Neural crest cell (in vitro differentiated cells): Measurements from ENCODE around the gene RASAL1. TPM values are rescaled to one million over a fixed set of nuclear protein-coding genes. Genes with fewer than 3 reads are reported as not detected.

Experiments used
- DNase-seq: peaks from one replicate; pipeline ENCODE4 v3.0.0; 2021; ENCODE audit warnings: low read depth, mixed read lengths, low spot score
- H3K27ac Mint-ChIP-seq: one replicate; pipeline ENCODE4 v1.8.0; 2021; ENCODE audit warnings: mild to moderate bottlenecking, mixed read lengths; ENCODE audit not compliant: unreplicated experiment
- H3K27me3 Mint-ChIP-seq: 2 replicates; pipeline ENCODE4 v1.8.0; 2021; ENCODE audit warnings: low read depth, mild to moderate bottlenecking, mixed read lengths
- H3K36me3 Mint-ChIP-seq: 2 replicates; pipeline ENCODE4 v1.8.0; 2021; ENCODE audit warnings: low read depth, mild to moderate bottlenecking, mixed read lengths
- H3K4me1 Mint-ChIP-seq: 2 replicates; pipeline ENCODE4 v1.8.0; 2021; ENCODE audit warnings: mixed read lengths
- H3K4me3 Mint-ChIP-seq: one replicate; pipeline ENCODE4 v1.8.0; 2021; ENCODE audit warnings: mild to moderate bottlenecking, mixed read lengths
- H3K9me3 Mint-ChIP-seq: 2 replicates; pipeline ENCODE4 v1.8.0; 2021; ENCODE audit warnings: mixed read lengths
- total RNA-seq: library from RNA; stranded (reverse); gene quantifications from 2 replicates; pipeline ENCODE4 v1.2.1, GENCODE V29; 2021
- TF ChIP-seq, protein P1 (sequence below): fragments of 200-600 bp; sonication (generic); conservative IDR thresholded peaks from 2 replicates; pipeline ENCODE4 v1.5.0; 2021; ENCODE audit warnings: antibody characterized with exemption, mild to moderate bottlenecking

RASAL1 gene
- total RNA-seq, 1 donor from 2014 or later: not detected

DNA sequence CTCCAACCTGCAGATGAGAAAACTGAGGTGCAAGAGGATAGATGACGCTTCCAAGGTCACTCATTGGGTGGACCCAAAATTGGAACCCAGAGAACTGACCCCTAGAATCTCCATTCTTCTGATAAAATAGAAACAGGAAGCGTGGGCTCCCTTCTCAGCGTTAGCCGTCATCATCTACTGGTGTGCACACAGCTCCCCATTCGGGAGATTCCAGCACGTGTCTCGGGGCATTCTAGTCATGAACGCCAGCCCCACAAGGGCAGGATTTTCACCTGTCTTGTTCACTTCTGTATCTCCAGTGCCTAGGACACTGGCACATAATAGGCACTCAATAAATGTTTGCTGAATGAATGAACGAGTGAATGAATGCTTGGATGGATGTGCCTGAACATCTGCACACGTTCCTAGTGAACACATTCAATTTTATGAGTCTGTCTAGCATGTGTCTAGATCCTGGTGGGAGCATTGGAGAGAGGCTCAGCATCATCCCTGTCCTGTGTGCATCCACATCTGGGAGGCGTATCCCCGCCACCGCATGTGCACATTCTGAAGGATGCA is 30.5 kb downstream of the RASAL1 start:
- TF ChIP-seq, protein P1, sequence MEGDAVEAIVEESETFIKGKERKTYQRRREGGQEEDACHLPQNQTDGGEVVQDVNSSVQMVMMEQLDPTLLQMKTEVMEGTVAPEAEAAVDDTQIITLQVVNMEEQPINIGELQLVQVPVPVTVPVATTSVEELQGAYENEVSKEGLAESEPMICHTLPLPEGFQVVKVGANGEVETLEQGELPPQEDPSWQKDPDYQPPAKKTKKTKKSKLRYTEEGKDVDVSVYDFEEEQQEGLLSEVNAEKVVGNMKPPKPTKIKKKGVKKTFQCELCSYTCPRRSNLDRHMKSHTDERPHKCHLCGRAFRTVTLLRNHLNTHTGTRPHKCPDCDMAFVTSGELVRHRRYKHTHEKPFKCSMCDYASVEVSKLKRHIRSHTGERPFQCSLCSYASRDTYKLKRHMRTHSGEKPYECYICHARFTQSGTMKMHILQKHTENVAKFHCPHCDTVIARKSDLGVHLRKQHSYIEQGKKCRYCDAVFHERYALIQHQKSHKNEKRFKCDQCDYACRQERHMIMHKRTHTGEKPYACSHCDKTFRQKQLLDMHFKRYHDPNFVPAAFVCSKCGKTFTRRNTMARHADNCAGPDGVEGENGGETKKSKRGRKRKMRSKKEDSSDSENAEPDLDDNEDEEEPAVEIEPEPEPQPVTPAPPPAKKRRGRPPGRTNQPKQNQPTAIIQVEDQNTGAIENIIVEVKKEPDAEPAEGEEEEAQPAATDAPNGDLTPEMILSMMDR: no peak

DNA sequence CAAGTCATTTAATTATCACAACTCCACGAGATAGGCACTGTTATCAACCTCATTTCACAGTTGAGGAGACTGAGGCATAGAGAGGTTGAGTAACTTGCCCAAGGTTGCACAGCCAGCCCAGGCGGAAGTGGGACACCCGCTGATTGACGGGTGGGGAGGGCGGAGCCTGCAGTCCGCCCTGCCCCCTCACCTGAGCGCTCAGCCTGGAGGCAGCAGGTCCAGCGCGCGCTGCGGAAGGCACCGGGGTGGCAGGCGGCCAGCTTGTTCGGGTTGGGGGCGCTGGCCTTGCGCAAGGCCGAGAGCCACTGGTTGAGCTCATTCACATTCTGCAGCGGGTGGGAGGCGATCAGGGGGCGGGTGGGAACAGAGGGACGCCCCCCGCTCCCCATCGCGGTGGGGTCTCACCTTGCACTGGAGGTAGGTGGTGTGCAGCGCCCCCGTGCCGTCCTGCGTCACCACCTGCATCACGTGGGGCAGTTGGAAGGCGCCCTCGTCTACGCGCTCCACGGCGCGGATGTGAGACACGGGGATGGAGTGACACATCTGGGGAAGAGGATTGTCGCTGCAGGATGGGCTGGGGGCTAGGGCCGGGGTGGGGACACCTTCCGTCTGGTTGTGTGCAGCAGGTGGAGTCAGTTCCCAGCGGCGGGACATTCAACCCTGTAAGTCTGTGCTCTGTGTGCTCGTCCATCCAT is 31.7 kb downstream of the RASAL1 start:
- no peaks in the 10 kb centered on the region for H3K36me3 Mint-ChIP-seq
- H3K27me3 Mint-ChIP-seq: peaks cover 47% of the 10 kb centered on the region
- no peaks in the 10 kb centered on the region for H3K9me3 Mint-ChIP-seq
- TF ChIP-seq, protein P1: no peak
- DNase-seq: no peak
- no peaks in the 10 kb centered on the region for H3K4me1 Mint-ChIP-seq
- no peak overlapping the region for H3K4me3 Mint-ChIP-seq
- no peak overlapping the region for H3K27ac Mint-ChIP-seq

More for the DNA sequence above, 30.5 kb downstream of the RASAL1 start:
- H3K4me1 Mint-ChIP-seq: no peaks in the 10 kb centered on the region
- peaks cover 47% of the 10 kb centered on the region for H3K27me3 Mint-ChIP-seq
- H3K4me3 Mint-ChIP-seq: no peak overlapping the region
- no peak overlapping the region for H3K27ac Mint-ChIP-seq
- DNase-seq: no peak
- no peaks in the 10 kb centered on the region for H3K36me3 Mint-ChIP-seq
- no peaks in the 10 kb centered on the region for H3K9me3 Mint-ChIP-seq

DNA sequence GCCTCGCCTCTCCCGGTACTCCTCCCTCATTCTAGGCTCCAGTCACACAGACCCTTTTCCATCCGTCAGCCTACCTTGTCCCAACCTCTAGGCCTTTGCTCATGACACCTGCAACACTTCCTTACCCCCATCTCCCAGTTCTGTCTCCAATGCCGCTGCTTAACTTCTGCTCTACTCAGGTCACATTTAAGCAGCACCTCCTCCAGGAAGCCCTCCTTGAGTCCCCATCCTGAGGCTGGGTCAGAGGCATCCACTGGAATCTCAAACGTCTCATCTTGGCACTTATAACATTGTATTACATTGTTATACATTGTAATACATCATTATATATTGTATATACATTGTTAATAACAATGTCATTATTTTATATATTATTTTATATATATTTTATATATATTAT is 32.8 kb downstream of the RASAL1 start:
- peaks cover 49% of the 10 kb centered on the region for H3K27me3 Mint-ChIP-seq
- no peaks in the 10 kb centered on the region for H3K36me3 Mint-ChIP-seq
- no peaks in the 10 kb centered on the region for H3K9me3 Mint-ChIP-seq
- peaks cover 7% of the 10 kb centered on the region for H3K4me1 Mint-ChIP-seq
- TF ChIP-seq, protein P1: no peak
- no peak overlapping the region for H3K4me3 Mint-ChIP-seq
- no peak for DNase-seq
- H3K27ac Mint-ChIP-seq: no peak overlapping the region

DNA sequence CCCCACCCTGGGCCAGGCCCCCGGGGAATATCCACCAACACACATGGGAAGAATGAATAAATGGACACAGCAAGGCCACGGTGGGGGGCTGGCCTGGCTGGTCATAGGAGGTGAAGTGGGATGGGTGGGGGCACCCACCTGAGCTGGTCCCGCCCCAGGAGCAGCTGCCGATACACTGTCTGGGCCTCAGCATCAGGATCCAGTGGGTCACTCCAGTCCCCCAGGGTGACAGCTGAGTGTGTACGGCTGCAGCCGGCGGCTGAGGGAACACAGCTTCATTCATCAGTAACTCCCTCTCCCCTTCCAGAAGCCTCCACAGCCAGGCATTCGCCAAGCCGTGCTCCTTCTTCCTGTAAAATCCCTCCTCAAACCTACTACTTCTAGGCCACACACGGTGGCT is 33.8 kb downstream of the RASAL1 start:
- no peak overlapping the region for H3K27ac Mint-ChIP-seq
- H3K4me1 Mint-ChIP-seq: peaks cover 11% of the 10 kb centered on the region
- TF ChIP-seq, protein P1: no peak
- H3K36me3 Mint-ChIP-seq: no peaks in the 10 kb centered on the region
- no peaks in the 10 kb centered on the region for H3K9me3 Mint-ChIP-seq
- peaks cover 42% of the 10 kb centered on the region for H3K27me3 Mint-ChIP-seq
- no peak overlapping the region for H3K4me3 Mint-ChIP-seq
- DNase-seq: no peak

DNA sequence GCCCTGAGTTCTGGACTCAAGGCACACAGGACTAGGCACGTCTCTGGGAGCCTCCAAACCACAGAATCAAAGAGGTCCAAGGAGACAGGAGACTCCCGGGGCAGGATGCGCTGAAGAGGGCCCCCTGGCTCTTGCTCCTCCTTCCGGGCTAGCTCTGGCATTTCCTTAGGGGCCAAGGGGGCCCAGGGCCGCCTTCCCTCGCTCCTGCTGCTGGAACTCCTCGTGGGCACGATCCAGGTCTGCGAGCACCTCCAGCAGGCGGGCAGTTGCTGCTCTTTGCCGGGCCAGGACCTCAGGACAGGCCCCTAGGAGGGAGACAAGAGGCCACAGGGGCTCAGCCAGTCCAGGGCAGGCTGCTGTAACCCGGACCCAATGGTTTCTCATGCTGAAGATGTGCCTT is 35.8 kb downstream of the RASAL1 start:
- H3K9me3 Mint-ChIP-seq: no peaks in the 10 kb centered on the region
- peaks cover 26% of the 10 kb centered on the region for H3K27me3 Mint-ChIP-seq
- DNase-seq: no peak
- no peaks in the 10 kb centered on the region for H3K36me3 Mint-ChIP-seq
- TF ChIP-seq, protein P1: no peak
- peaks cover 11% of the 10 kb centered on the region for H3K4me1 Mint-ChIP-seq
- H3K27ac Mint-ChIP-seq: no peak overlapping the region
- H3K4me3 Mint-ChIP-seq: no peak overlapping the region
